K562 (cell line): ENCODE data around the gene TRIM31. TPM values are rescaled to one million over a fixed set of nuclear protein-coding genes. Genes with fewer than 3 reads are reported as not detected.

Experiments
- ARID4B ChIP-seq: sonication (generic); formaldehyde crosslinking; IDR thresholded peaks from 2 replicates; pipeline ENCODE4 v1.8.0; 2022; ENCODE audit warnings: mild to moderate bottlenecking, missing genetic modification reagents
- CGGBP1 ChIP-seq: fragments of 250-450 bp; sonication (Bioruptor Pico); IDR thresholded peaks from 2 replicates; pipeline ENCODE4 v1.9.0; 2021; ENCODE audit warnings: mild to moderate bottlenecking
- ESRRB ChIP-seq: fragments of 250-450 bp; sonication (Bioruptor Pico); IDR thresholded peaks from 2 replicates; pipeline ENCODE4 v1.5.0; 2020; ENCODE audit warnings: mild to moderate bottlenecking, moderate library complexity, borderline replicate concordance
- FOXJ2 ChIP-seq: fragments of 200-800 bp; sonication (Bioruptor generic); IDR thresholded peaks from 2 replicates; pipeline ENCODE4 v1.6.1; 2016; ENCODE audit warnings: missing genetic modification characterization, missing compliant biosample characterization
- FUS ChIP-seq: fragments of 200-400 bp; formaldehyde crosslinking; optimal IDR thresholded peaks from 2 replicates; pipeline ENCODE3; 2017; ENCODE audit warnings: low read depth, low read length
- HDAC2 ChIP-seq: fragments of 450-650 bp; IDR thresholded peaks from 2 replicates; pipeline ENCODE4 v1.6.1; 2016; ENCODE audit warnings: mild to moderate bottlenecking
- HEY1 ChIP-seq: fragments of 250-450 bp; sonication (Bioruptor Pico); IDR thresholded peaks from 2 replicates; pipeline ENCODE4 v1.5.0; 2020; ENCODE audit warnings: mild to moderate bottlenecking, moderate library complexity, borderline replicate concordance
- MAFF ChIP-seq: IDR thresholded peaks from 2 replicates; pipeline ENCODE4 v1.6.1; 2012; ENCODE audit warnings: low read length, improper control_type of control experiment
- MAFG ChIP-seq: fragments of 450-650 bp; conservative IDR thresholded peaks from 2 replicates; pipeline ENCODE4 v1.6.1; 2016; ENCODE audit warnings: missing genetic modification characterization, missing compliant biosample characterization
- NEUROD1 ChIP-seq: fragments of 150-350 bp; IDR thresholded peaks from 2 replicates; pipeline ENCODE4 v1.6.1; 2014; ENCODE audit warnings: borderline replicate concordance, low read length, low read depth; ENCODE audit not compliant: partially characterized antibody
- SAFB2 ChIP-seq: fragments of 200-400 bp; formaldehyde crosslinking; IDR thresholded peaks from 2 replicates; pipeline ENCODE4 v1.6.1; 2018; ENCODE audit warnings: borderline replicate concordance, low read length, low read depth, moderate library complexity; ENCODE audit not compliant: severe bottlenecking
- SMAD3 ChIP-seq: fragments of 450-650 bp; formaldehyde crosslinking; conservative IDR thresholded peaks from 2 replicates; pipeline ENCODE4 v1.4.0; 2020; ENCODE audit warnings: mild to moderate bottlenecking
- SNIP1 ChIP-seq: fragments of 450-650 bp; IDR thresholded peaks from 2 replicates; pipeline ENCODE4 v1.7.1; 2017; ENCODE audit warnings: low read depth, mild to moderate bottlenecking
- VEZF1 ChIP-seq: fragments of 200-800 bp; sonication (Bioruptor generic); IDR thresholded peaks from 2 replicates; pipeline ENCODE4 v1.6.1; 2017; ENCODE audit warnings: missing genetic modification characterization, missing compliant biosample characterization
- ZC3H4 ChIP-seq: sonication (generic); formaldehyde crosslinking; IDR thresholded peaks from 2 replicates; pipeline ENCODE4 v1.9.0; 2021; ENCODE audit warnings: missing genetic modification reagents, borderline replicate concordance
- ZFX ChIP-seq: sonication (generic); formaldehyde crosslinking; IDR thresholded peaks from 2 replicates; pipeline ENCODE4 v1.8.0; 2022; ENCODE audit warnings: mild to moderate bottlenecking, missing genetic modification reagents, moderate library complexity
- ZNF668 ChIP-seq: fragments of 250-450 bp; sonication (Bioruptor Pico); IDR thresholded peaks from 2 replicates; pipeline ENCODE4 v1.8.0; 2022; ENCODE audit warnings: mild to moderate bottlenecking, inconsistent platforms
- polyA plus RNA-seq, 8 experiments: library from polyadenylated mRNA; depleted of rRNA in 4 of 8; stranded (reverse) in 5 of 8; unstranded in 3 of 8; fragments of >200 nt; fragmentation: Nextera tagmentation in 2 of 8; fragmentation: Illumina TruSeq in 1 of 8; extraction: Ambion mirVana in 2 of 8; extraction: Trizol in 1 of 8; gene quantifications; 2 replicates each; pipeline versions ENCODE4 v1.2.1 to v1.2.3, GENCODE V29; 2011 to 2014; ENCODE audit warnings: inconsistent platforms in 1 of 8, missing spikeins in 1 of 8
- total RNA-seq, 7 experiments: library from RNA; depleted of rRNA in 6 of 7; stranded (reverse); fragments of >200 nt in 6 of 7; fragmentation: Illumina TruSeq in 2 of 7; extraction: Trizol in 2 of 7; gene quantifications; 2 replicates each; pipeline versions ENCODE4 v1.2.1 to v1.2.3, GENCODE V29; 2011 to 2021; ENCODE audit warnings: low replicate concordance in 1 of 7
- TF ChIP-seq, protein P1 (sequence below): fragments of 250-450 bp; sonication (Bioruptor Pico); IDR thresholded peaks from 2 replicates; pipeline ENCODE4 v1.8.0; 2022; ENCODE audit warnings: inconsistent platforms, mild to moderate bottlenecking, moderate library complexity, borderline replicate concordance

TRIM31 gene
- total and polyA plus RNA-seq, 9 of the 15 experiments (the other 6 are each of a cell fraction or from before 2014, with no cell fraction given), result not detected

- no peak for TF ChIP-seq SAFB2
- 0 out of 2 replicates have a peak, but pooled peaks have one; percentile 8 for TF ChIP-seq ARID4B (CRISPR knock-in tag)
- TF ChIP-seq SNIP1, result peak; percentile 98
- TF ChIP-seq HEY1 (CRISPR knock-in tag), result no peak
- TF ChIP-seq ZNF668 (CRISPR knock-in tag), result no peak
- no peak; the same call in 1 of the 2 replicates for TF ChIP-seq ZC3H4 (CRISPR knock-in tag)
- peak; percentile 59 for TF ChIP-seq ZFX (CRISPR knock-in tag)
- no peak; the same call in 1 of the 2 replicates for TF ChIP-seq ESRRB
- TF ChIP-seq, protein P1, sequence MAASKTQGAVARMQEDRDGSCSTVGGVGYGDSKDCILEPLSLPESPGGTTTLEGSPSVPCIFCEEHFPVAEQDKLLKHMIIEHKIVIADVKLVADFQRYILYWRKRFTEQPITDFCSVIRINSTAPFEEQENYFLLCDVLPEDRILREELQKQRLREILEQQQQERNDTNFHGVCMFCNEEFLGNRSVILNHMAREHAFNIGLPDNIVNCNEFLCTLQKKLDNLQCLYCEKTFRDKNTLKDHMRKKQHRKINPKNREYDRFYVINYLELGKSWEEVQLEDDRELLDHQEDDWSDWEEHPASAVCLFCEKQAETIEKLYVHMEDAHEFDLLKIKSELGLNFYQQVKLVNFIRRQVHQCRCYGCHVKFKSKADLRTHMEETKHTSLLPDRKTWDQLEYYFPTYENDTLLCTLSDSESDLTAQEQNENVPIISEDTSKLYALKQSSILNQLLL, result no peak
- TF ChIP-seq CGGBP1, result peak; percentile 20
- TF ChIP-seq FOXJ2 (tag), result peak; percentile 71; the same call in 1 of the 2 replicates
- TF ChIP-seq HDAC2, result 0 out of 2 replicates have a peak, but pooled peaks have one; percentile 58
- TF ChIP-seq SMAD3 (CRISPR knock-in tag), result 0 out of 2 replicates have a peak, but pooled peaks have one; percentile 17
- TF ChIP-seq VEZF1 (CRISPR knock-in tag), result peak; percentile 55; the same call in 1 of the 2 replicates
- no peak for TF ChIP-seq MAFF
- TF ChIP-seq NEUROD1, result peak; percentile 69
- TF ChIP-seq MAFG (tag), result no peak
- no peak for TF ChIP-seq FUS
Observed at GRCh38 chr6:30061092-30061857, 51.6 kb downstream of the TRIM31 start, which contains the start of gene POLR1H (continued).
